HepG2 (cell line): ENCODE measurements around the gene HHIPL1. TPM values are rescaled to one million over a fixed set of nuclear protein-coding genes. Genes with fewer than 3 reads are reported as not detected.

Experiments used
- AKAP8 ChIP-seq: sonication (generic); formaldehyde crosslinking; IDR thresholded peaks from 2 replicates; pipeline ENCODE4 v1.5.1; 2020; ENCODE audit warnings: mild to moderate bottlenecking, missing genetic modification reagents
- BORCS8-MEF2B ChIP-seq: sonication (generic); formaldehyde crosslinking; IDR thresholded peaks from 2 replicates; pipeline ENCODE4 v1.8.0; 2022; ENCODE audit warnings: mild to moderate bottlenecking, missing genetic modification reagents
- CREB3 ChIP-seq: sonication (generic); formaldehyde crosslinking; IDR thresholded peaks from 2 replicates; pipeline ENCODE4 v1.5.0; 2020; ENCODE audit warnings: missing genetic modification reagents
- CREM ChIP-seq, 2 experiments: sonication (generic) in 1 of 2; formaldehyde crosslinking in 1 of 2; IDR thresholded peaks; 2 replicates each; pipeline versions ENCODE4 v1.4.0 to v1.6.1; 2016 to 2020; ENCODE audit warnings: antibody characterized with exemption in 1 of 2, mild to moderate bottlenecking in 1 of 2, missing genetic modification reagents in 1 of 2
- DRAP1 ChIP-seq: IDR thresholded peaks from 2 replicates; pipeline ENCODE4 v1.6.1; 2016; ENCODE audit warnings: missing genetic modification reagents, missing compliant biosample characterization
- ELK4 ChIP-seq: sonication (generic); formaldehyde crosslinking; IDR thresholded peaks from 2 replicates; pipeline ENCODE4 v1.9.0; 2021; ENCODE audit warnings: missing genetic modification reagents, borderline replicate concordance
- EP300 ChIP-seq, 3 experiments: sonication (generic) in 1 of 3; formaldehyde crosslinking in 1 of 3; IDR thresholded peaks; 2 replicates each; pipeline versions ENCODE4 v1.5.1 to v1.6.1; 2011 to 2020; ENCODE audit warnings: low read depth in 2 of 3, low read length in 2 of 3, borderline replicate concordance in 1 of 3, improper control_type of control experiment in 1 of 3, mild to moderate bottlenecking in 1 of 3, missing genetic modification reagents in 1 of 3, moderate library complexity in 1 of 3
- JDP2 ChIP-seq: sonication (generic); formaldehyde crosslinking; IDR thresholded peaks from 2 replicates; pipeline ENCODE4 v1.8.1; 2022; ENCODE audit warnings: missing genetic modification reagents, borderline replicate concordance
- MED8 ChIP-seq: sonication (generic); formaldehyde crosslinking; IDR thresholded peaks from 2 replicates; pipeline ENCODE4 v1.8.1; 2023; ENCODE audit warnings: mild to moderate bottlenecking, missing genetic modification reagents; ENCODE audit not compliant: insufficient replicate concordance
- TERF1 ChIP-seq: sonication (generic); formaldehyde crosslinking; IDR thresholded peaks from 2 replicates; pipeline ENCODE4 v1.8.0; 2022; ENCODE audit warnings: mild to moderate bottlenecking, missing genetic modification reagents, moderate library complexity
- TRIM24 ChIP-seq: sonication (generic); formaldehyde crosslinking; IDR thresholded peaks from 2 replicates; pipeline ENCODE4 v1.8.0; 2022; ENCODE audit warnings: mild to moderate bottlenecking, missing genetic modification reagents
- ZBTB10 ChIP-seq: sonication (generic); formaldehyde crosslinking; IDR thresholded peaks from 2 replicates; pipeline ENCODE4 v1.4.0; 2020; ENCODE audit warnings: missing genetic modification reagents, borderline replicate concordance
- ZBTB3 ChIP-seq: sonication (generic); formaldehyde crosslinking; IDR thresholded peaks from 2 replicates; pipeline ENCODE4 v1.4.0; 2020; ENCODE audit warnings: low read depth, mild to moderate bottlenecking, moderate library complexity, missing genetic modification reagents, borderline replicate concordance
- ZFP1 ChIP-seq: IDR thresholded peaks from 2 replicates; pipeline ENCODE4 v1.6.1; 2016
- ZHX1 ChIP-seq: sonication (generic); formaldehyde crosslinking; IDR thresholded peaks from 2 replicates; pipeline ENCODE4 v1.8.1; 2022; ENCODE audit warnings: low read depth, mild to moderate bottlenecking, missing genetic modification reagents
- ZNF136 ChIP-seq: sonication (generic); formaldehyde crosslinking; IDR thresholded peaks from 2 replicates; pipeline ENCODE4 v1.8.1; 2022; ENCODE audit warnings: low read depth, mild to moderate bottlenecking, moderate library complexity, missing genetic modification reagents
- ZNF317 ChIP-seq: sonication (generic); formaldehyde crosslinking; IDR thresholded peaks from 2 replicates; pipeline ENCODE4 v1.5.0; 2020; ENCODE audit warnings: mild to moderate bottlenecking, missing genetic modification reagents
- polyA plus RNA-seq, 8 experiments: library from polyadenylated mRNA; depleted of rRNA in 3 of 8; stranded (reverse) in 7 of 8; unstranded in 1 of 8; fragments of >200 nt; fragmentation: Illumina TruSeq in 4 of 8; extraction: Trizol in 4 of 8; gene quantifications; 2 replicates each; pipeline versions ENCODE4 v1.2.1 to v1.2.3, GENCODE V29; 2011 to 2016; ENCODE audit warnings: low read depth in 4 of 8, missing spikeins in 1 of 8, mixed read lengths in 1 of 8; ENCODE audit not compliant: insufficient read depth in 1 of 8
- total RNA-seq, 5 experiments: library from RNA; depleted of rRNA; stranded (reverse); fragments of >200 nt; fragmentation: Illumina TruSeq; extraction: Trizol; gene quantifications; 2 replicates each; pipeline ENCODE4 v1.2.3, GENCODE V29; 2016; ENCODE audit warnings: low read depth in 1 of 5

The HHIPL1 gene
- total and polyA plus RNA-seq, 2 of the 13 experiments (the other 11 are each of a cell fraction or from before 2014, with no cell fraction given): not detected

GRCh38 chr14:99683619-99684409, 38.9 kb downstream of the HHIPL1 start, which contains the start of gene CYP46A1 (continued):
- TF ChIP-seq DRAP1 (CRISPR knock-in tag): peak; percentile 90
- 0 out of 2 replicates have a peak, but pooled peaks have one; percentile 49 for TF ChIP-seq ZNF317 (CRISPR knock-in tag)
- TF ChIP-seq ELK4 (CRISPR knock-in tag): no peak
- no peak for TF ChIP-seq ZHX1 (CRISPR knock-in tag)
- no peak for TF ChIP-seq EP300 (IDR thresholded peaks at IDR 0.05; ENCODE audit: low read depth in 2 of 2, low read length in 2 of 2)
- no peak for TF ChIP-seq EP300 (CRISPR knock-in tag; IDR thresholded peaks at IDR 0.05; ENCODE audit: borderline replicate concordance)
- peak; percentile 31 for TF ChIP-seq MED8 (CRISPR knock-in tag)
- no peak for TF ChIP-seq CREB3 (CRISPR knock-in tag)
- TF ChIP-seq ZBTB3: no peak
- TF ChIP-seq TRIM24 (CRISPR knock-in tag): no peak
- TF ChIP-seq ZFP1 (CRISPR knock-in tag): no peak
- TF ChIP-seq CREM (IDR thresholded peaks at IDR 0.05): peak; percentile 93
- TF ChIP-seq CREM (CRISPR knock-in tag; IDR thresholded peaks at IDR 0.05): 0 out of 2 replicates have a peak, but pooled peaks have one; percentile 54
- TF ChIP-seq AKAP8 (CRISPR knock-in tag): no peak
- no peak for TF ChIP-seq BORCS8-MEF2B (CRISPR knock-in tag)
- no peak for TF ChIP-seq TERF1 (CRISPR knock-in tag)
- no peak for TF ChIP-seq JDP2
- 0 out of 2 replicates have a peak, but pooled peaks have one; percentile 51 for TF ChIP-seq ZBTB10 (CRISPR knock-in tag)
- no peak for TF ChIP-seq ZNF136 (CRISPR knock-in tag)
